Right lobe of liver (tissue), 6 donors: ENCODE results near the gene CEP126. TPM values are rescaled to one million over a fixed set of nuclear protein-coding genes. Genes with fewer than 3 reads are reported as not detected.

Experiments used
- ATAC-seq, 4 donors: fragments of 200-7000 bp; cut with Tn5 transposase; one replicate each; pipeline ENCODE4 v1.9.1; 2020; ENCODE audit warnings: mild to moderate bottlenecking in 4 of 4, moderate library complexity in 4 of 4
- DNase-seq, 3 donors: peaks; one replicate each; pipeline ENCODE4 v3.0.0-alpha.2; 2020
- H3K27ac ChIP-seq, 3 donors: fragments of 200-600 bp; one replicate each; pipeline ENCODE4 v1.8.0; 2022
- H3K27me3 ChIP-seq, 2 donors: fragments of 200-600 bp; one replicate each; pipeline ENCODE4 v1.8.0; 2022
- H3K36me3 ChIP-seq, 4 donors: fragments of 200-600 bp; sonication (generic) in 1 of 4; one replicate each; pipeline versions ENCODE4 v1.5.1 to v1.8.0; 2017 to 2022; ENCODE audit warnings: control low read depth in 1 of 4
- H3K4me1 ChIP-seq, 4 donors: fragments of 200-600 bp; sonication (generic) in 1 of 4; one replicate each; pipeline versions ENCODE4 v1.5.1 to v1.8.0; 2017 to 2022; ENCODE audit warnings: control low read depth in 1 of 4
- H3K4me3 ChIP-seq, 3 donors: fragments of 200-600 bp; one replicate each; pipeline ENCODE4 v1.8.0; 2022
- H3K9me3 ChIP-seq, 4 donors: fragments of 200-600 bp; sonication (generic) in 1 of 4; one replicate each; pipeline versions ENCODE4 v1.5.1 to v1.8.0; 2017 to 2022; ENCODE audit warnings: control low read depth in 1 of 4
- POLR2A ChIP-seq: fragments of 450-650 bp; IDR thresholded peaks from one replicate; pipeline ENCODE4 v1.6.1; 2017; ENCODE audit warnings: antibody characterized with exemption, mild to moderate bottlenecking
- WGBS: methylation state at CpG from one replicate; pipeline ENCODE4 v1.1.6; 2018; ENCODE audit warnings: low coverage, low lambda C conversion rate; ENCODE audit not compliant: insufficient coverage; ENCODE audit errors: missing lambda C conversion rate; 5-methylcytosine and 5-hydroxymethylcytosine counted together
- intact Hi-C, 2 donors: fragments of 100-400 bp; cut with DNase I; formaldehyde crosslinking; loops; one replicate each; pipeline versions ENCODE4 v1.11.2 to v1.14.1; 2022
- long read RNA-seq: library from polyadenylated mRNA; unstranded; transcript quantifications from one replicate; pipeline ENCODE4 v2.0.0, GENCODE V29; 2019
- total RNA-seq, 6 experiments: library from RNA; depleted of rRNA in 2 of 6; stranded (reverse); fragments of >200 nt in 2 of 6; fragmentation: NEBNext Ultra II Directional in 3 of 6; extraction: Animal tissue kit (Norgen Biotek cat#: 25700) in 3 of 6; gene quantifications; one replicate each; pipeline versions ENCODE4 v1.1.0 to v1.2.4, GENCODE V29; 2016 to 2023
- TF ChIP-seq, protein P1 (sequence below), 4 donors: fragments of 200-600 bp in 3 of 4; fragments of 450-650 bp in 1 of 4; IDR thresholded peaks; one replicate each; pipeline versions ENCODE4 v1.5.1 to v1.8.0; 2016 to 2022; ENCODE audit warnings: antibody characterized with exemption in 4 of 4, mild to moderate bottlenecking in 2 of 4
- donor health status: DM: no; HTN: yes; CAD: no.
- donor health status: DM: no; HTN: no; CAD: no.
- donor health status: DM: no; HTN: no; CAD: no.
- donor health status: DM: no; HTN: yes; CAD: no.
- donor health status: DM: no; HTN: yes; CAD: no.

The CEP126 gene, protein sequence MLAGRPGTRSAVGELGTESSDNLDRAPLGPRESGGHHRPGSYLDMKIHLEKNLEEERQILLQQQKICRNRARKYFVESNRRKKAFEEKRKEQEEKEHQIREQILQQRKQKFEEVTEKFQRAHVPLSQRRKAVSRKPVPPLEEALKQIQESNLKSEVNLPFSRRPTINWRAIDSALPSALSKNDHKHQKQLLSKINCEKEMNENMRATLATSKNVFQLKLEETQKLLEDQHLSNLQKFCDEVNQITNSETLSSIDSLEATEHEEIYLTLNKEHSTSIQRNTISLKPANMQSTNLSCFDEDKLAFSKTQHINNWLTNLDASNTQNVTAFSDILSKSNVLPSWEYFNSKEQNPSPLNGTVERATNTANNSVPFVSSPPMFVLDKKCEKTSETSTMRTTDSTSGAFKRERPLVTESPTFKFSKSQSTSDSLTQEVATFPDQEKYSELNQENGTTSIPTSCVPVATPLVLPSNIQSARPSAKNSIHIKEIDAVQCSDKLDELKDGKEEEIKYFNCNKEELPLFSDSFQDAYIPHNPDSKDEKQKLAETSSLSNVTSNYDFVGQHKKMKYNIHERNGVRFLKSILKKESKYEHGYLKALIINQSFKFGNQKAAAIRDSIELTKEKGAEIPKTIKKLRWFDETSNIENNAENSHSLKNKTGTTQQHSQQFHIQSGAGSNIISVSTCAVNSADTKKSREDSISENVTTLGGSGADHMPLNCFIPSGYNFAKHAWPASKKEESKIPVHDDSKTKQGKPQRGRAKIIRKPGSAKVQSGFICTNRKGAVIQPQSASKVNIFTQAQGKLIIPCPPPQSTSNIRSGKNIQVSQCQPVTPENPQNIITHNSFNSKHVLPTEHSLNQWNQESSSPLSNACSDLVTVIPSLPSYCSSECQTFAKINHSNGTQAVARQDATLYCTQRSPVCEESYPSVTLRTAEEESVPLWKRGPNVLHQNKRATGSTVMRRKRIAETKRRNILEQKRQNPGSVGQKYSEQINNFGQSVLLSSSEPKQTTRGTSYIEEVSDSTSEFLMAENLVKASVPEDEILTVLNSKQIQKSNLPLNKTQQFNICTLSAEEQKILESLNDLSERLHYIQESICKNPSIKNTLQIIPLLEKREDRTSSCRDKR
- total RNA-seq = under 1 TPM; 0.04 to 0.49 (median 0.12) TPM
- long read RNA-seq = 0 reads

DNA sequence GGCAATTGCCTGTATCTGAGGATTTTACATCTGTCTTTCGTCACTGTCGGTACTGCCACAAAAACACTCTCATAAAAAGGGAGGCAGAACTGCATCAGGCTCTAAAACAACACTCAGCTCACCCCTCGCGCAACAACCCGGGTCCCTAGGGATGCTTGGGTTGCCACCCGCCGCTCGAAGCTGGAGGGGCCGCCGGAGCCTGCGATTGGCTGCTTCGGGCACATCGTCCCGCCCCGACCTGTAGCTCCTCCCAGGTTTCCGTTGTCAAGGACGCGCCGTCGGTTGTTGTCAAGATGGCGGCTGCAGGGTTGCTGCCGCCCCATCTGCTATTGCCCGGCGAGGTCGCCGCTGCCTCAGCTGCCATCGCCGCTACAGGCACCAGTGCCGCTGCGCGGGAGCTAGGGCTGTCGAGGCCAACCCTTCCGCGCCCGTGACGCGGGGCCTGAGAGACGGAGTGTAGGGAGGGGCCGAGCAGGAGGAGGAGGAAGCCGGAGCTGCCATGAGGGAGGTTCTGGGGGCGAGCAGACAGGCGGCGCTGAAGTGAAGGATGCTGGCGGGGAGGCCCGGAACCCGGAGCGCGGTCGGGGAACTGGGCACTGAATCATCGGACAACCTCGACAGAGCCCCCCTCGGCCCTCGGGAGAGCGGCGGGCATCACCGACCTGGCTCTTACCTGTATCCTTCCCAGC, at the start of gene CEP126:
Gene CEP126, plus strand, starts transcription at position 273 of the 689 bp plus-strand sequence. Its CDS starts 275 bp downstream, at position 548.
- H3K4me1 ChIP-seq = peaks cover 0 to 4% (median 0%) of the 10 kb centered on the region in 4 donors
- H3K27me3 ChIP-seq = no peaks in the 10 kb centered on the region
- TF ChIP-seq, protein P1, sequence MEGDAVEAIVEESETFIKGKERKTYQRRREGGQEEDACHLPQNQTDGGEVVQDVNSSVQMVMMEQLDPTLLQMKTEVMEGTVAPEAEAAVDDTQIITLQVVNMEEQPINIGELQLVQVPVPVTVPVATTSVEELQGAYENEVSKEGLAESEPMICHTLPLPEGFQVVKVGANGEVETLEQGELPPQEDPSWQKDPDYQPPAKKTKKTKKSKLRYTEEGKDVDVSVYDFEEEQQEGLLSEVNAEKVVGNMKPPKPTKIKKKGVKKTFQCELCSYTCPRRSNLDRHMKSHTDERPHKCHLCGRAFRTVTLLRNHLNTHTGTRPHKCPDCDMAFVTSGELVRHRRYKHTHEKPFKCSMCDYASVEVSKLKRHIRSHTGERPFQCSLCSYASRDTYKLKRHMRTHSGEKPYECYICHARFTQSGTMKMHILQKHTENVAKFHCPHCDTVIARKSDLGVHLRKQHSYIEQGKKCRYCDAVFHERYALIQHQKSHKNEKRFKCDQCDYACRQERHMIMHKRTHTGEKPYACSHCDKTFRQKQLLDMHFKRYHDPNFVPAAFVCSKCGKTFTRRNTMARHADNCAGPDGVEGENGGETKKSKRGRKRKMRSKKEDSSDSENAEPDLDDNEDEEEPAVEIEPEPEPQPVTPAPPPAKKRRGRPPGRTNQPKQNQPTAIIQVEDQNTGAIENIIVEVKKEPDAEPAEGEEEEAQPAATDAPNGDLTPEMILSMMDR (IDR thresholded peaks at IDR 0.05) = peak; percentile 18 to 46 (median 38)
- no peak for TF ChIP-seq POLR2A
- peak within 1 kb of the TSS; percentile 11 to 15 (median 13) for H3K27ac ChIP-seq
- no peaks in the 10 kb centered on the region for H3K36me3 ChIP-seq
- ATAC-seq (peak; percentile 99), DNase-seq (peak; percentile 87 to 93 (median 92))
- no peaks in the 10 kb centered on the region for H3K9me3 ChIP-seq
- intact Hi-C loops = no loop called here
- peak within 1 kb of the TSS; percentile 70 to 80 (median 78) for H3K4me3 ChIP-seq
- 0% methylated on average over 20 of the region's 56 CpGs for WGBS

DNA sequence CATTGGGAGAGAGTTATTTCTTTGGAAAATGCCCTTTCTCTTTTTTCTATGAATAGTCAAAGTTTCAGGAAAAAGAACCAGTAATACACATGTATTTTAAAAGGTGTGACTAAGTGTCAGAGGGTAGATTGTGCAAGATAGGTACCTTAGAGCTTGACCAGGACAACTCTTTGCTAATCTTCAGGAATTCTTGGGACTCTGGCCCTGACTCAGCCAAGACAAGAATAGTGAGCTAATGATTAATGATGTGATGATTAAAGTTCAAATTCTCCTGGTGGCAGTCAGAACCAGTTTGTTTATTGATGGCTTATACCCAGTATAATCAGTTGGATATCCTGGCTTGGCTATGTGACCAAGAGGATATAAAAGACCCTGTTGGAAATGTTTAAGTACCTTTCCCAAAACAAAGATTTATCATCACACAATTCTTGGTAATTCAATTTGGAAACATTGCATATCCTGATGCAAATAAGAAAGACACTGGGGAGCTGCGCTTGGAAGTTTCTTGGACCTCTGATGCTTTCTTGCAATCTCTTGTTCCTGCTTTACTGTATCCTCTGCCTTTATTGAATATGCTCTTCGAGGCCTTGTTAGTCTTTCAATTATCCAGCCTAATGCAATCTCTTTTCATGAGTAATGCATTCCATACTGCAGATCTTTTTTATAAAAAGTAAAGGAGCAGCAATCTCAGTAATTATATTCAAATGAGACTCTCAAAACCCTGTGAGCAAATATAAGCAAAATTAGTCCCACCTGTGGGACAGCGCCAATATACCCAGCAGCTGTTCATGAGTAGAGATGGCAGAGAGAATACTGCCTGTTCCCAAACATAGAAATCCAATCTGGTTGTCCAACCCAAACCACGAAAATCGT, 48.0 kb upstream of the CEP126 start:
- peak overlapping the region in 2 of 3 donors; percentile 2 to 39 for H3K27ac ChIP-seq
- peak; percentile 90 to 98 (median 92) for ATAC-seq
- TF ChIP-seq, protein P1 (IDR thresholded peaks at IDR 0.05) = no peak
- TF ChIP-seq POLR2A = no peak
- WGBS = 68% methylated on average over 5 of the region's 5 CpGs
- peaks cover 0 to 21% (median 10%) of the 10 kb centered on the region in 4 donors for H3K4me1 ChIP-seq
- DNase-seq = peak in 1 of 3 donors; percentile 53
- H3K36me3 ChIP-seq = no peaks in the 10 kb centered on the region
- H3K9me3 ChIP-seq = no peaks in the 10 kb centered on the region
- H3K4me3 ChIP-seq = no peak overlapping the region
- intact Hi-C loops = loop anchor here in 1 of 2 donors (10.0 kb wide), 1 partner anchor 138 kb away; no protein-coding TSS in a partner anchor
- H3K27me3 ChIP-seq = no peaks in the 10 kb centered on the region

DNA sequence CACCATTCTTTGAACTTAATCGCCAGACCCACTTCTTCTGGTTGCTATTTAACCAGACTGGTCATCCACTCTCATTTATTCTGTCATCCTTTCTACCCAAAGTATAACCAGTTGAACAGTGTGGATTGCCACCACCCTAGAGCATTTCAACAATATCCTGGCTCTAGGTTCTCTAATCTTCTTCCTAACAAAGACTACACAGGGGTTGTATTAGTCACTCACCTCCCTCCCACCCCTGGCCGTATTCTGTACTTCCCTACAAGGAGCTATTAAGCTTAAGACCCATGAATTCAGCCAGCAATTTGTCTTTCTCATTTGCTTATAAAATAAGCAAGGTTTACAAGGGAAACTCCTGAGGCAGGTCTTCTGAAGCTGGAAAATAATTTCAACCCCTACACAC, 46.9 kb upstream of the CEP126 start:
- TF ChIP-seq, protein P1 (IDR thresholded peaks at IDR 0.05) = no peak
- TF ChIP-seq POLR2A = no peak
- intact Hi-C loops = loop anchor here in 1 of 2 donors (10.0 kb wide), 1 partner anchor 137 kb away; no protein-coding TSS in a partner anchor

More for the DNA sequence above, 46.9 kb upstream of the CEP126 start:
- ATAC-seq = no peak
- Histone ChIP-seq H3K27me3 (no peaks in the 10 kb centered on the region), H3K4me1 (peaks cover 0 to 18% (median 10%) of the 10 kb centered on the region in 4 donors), H3K9me3 (no peaks in the 10 kb centered on the region), H3K36me3 (no peaks in the 10 kb centered on the region), H3K27ac (no peak overlapping the region), H3K4me3 (no peak overlapping the region)
- DNase-seq = no peak
- 88% methylated on average over 2 of the region's 2 CpGs for WGBS
